ENCODE measurements around the gene ATG4D. TPM values are rescaled to one million over a fixed set of nuclear protein-coding genes. Genes with fewer than 3 reads are reported as not detected.
A peak's percentile ranks its signal among the peaks of the same experiment; 100 is the strongest.

ATG4D gene
- total RNA-seq, 1 experiment from 2014 or later = 59.4 TPM

DNA sequence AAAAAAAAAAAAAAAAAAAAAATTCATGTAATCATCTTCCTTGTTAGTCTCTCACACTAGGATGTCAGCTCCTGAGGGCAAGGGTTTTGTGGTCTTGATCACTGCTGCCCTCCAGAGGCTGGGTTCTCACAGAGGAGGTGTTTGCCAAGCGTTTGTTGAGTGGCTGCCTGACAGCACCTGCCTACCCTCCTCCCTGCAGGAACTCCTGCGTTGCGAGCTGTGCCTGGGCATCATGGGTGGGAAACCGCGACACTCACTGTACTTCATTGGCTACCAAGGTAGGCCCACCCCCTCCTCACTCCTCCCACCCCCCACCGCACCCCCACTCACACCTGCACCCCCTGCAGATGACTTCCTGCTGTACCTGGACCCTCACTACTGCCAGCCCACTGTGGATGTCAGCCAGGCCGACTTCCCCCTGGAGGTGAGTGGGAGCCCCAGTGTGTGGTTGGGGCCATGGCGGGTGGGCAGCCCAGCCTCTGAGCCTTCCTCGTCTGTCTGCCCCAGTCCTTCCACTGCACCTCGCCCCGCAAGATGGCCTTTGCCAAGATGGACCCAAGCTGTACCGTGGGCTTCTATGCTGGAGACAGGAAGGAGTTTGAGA is 8.1 kb downstream of the ATG4D start:
- peak; percentile 41 for DNase-seq (ENCODE audit: low spot score)
- no peaks in the 10 kb centered on the region for H3K9me3 Mint-ChIP-seq
- peak; percentile 38 for ATAC-seq
- ChIA-PET POLR2A (interaction anchor here (0.6 to 1.5 kb wide), 3 partner anchors 13 to 93 kb away, joined by 3 to 8 read pairs (median 3); no protein-coding TSS in a partner anchor), CTCF (interaction anchor here (0.6 to 3.7 kb wide), 18 partner anchors 10 to 149 kb away, joined by 3 to 27 read pairs (median 5); partner anchors contain the start of genes ATG4D, QTRT1 and S1PR5)
- peaks cover 56% of the 10 kb centered on the region for H3K36me3 Mint-ChIP-seq
- TF ChIP-seq, protein P1, sequence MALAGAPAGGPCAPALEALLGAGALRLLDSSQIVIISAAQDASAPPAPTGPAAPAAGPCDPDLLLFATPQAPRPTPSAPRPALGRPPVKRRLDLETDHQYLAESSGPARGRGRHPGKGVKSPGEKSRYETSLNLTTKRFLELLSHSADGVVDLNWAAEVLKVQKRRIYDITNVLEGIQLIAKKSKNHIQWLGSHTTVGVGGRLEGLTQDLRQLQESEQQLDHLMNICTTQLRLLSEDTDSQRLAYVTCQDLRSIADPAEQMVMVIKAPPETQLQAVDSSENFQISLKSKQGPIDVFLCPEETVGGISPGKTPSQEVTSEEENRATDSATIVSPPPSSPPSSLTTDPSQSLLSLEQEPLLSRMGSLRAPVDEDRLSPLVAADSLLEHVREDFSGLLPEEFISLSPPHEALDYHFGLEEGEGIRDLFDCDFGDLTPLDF (CRISPR knock-in tag; IDR thresholded peaks at IDR 0.05) = no peak
- TF ChIP-seq, protein P2, sequence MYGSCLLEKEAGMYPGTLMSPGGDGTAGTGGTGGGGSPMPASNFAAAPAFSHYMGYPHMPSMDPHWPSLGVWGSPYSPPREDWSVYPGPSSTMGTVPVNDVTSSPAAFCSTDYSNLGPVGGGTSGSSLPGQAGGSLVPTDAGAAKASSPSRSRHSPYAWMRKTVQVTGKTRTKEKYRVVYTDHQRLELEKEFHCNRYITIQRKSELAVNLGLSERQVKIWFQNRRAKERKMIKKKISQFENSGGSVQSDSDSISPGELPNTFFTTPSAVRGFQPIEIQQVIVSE (CRISPR knock-in tag; IDR thresholded peaks at IDR 0.05; ENCODE audit: borderline replicate concordance) = no peak
- no peak for TF ChIP-seq IRF2 (CRISPR knock-in tag; IDR thresholded peaks at IDR 0.05; ENCODE audit: borderline replicate concordance, low read depth)
- no peaks in the 10 kb centered on the region for H3K27me3 Mint-ChIP-seq (ENCODE audit: low read depth)
- H3K4me1 Mint-ChIP-seq = no peaks in the 10 kb centered on the region
- no peak overlapping the region for H3K4me3 Mint-ChIP-seq
- H3K27ac Mint-ChIP-seq = no peak overlapping the region

DNA sequence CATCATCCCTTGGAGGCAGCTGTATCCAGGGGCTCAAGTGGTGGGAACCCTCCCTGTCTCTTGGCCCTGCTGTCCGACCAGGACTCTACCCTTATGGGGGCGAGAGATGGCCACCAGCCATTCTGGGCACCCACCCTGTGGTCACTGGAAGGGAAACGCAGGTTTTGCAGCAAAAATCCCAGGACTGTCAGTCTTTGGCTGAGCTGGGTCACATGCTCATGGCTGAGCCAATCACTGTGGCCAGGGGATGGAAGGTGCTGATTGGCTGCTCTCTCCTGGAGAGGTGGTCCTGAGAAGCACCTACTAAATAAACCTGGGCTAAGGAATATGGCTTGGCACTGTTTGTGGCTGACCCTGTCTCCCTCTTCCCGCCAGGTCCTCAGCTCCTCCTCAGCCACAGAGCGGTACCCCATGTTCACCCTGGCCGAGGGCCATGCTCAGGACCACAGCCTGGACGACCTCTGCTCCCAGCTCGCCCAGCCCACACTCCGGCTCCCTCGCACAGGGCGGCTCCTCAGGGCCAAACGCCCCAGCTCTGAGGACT is 8.9 kb downstream of the ATG4D start:
- no peak overlapping the region for H3K27ac Mint-ChIP-seq
- H3K9me3 Mint-ChIP-seq = no peaks in the 10 kb centered on the region
- CTCF ChIA-PET = interaction anchor here (0.5 to 3.7 kb wide), 19 partner anchors 9 to 198 kb away, joined by 3 to 27 read pairs (median 5); partner anchors contain the start of genes ATG4D, KEAP1, QTRT1 and S1PR5
- DNase-seq (ENCODE audit: low spot score) (peak; percentile 50), ATAC-seq (peak; percentile 97)
- peaks cover 52% of the 10 kb centered on the region for H3K36me3 Mint-ChIP-seq
- H3K27me3 Mint-ChIP-seq (ENCODE audit: low read depth) = no peaks in the 10 kb centered on the region
- POLR2A ChIA-PET = interaction anchor here (0.6 to 1.5 kb wide), 4 partner anchors 14 to 92 kb away, joined by 3 to 6 read pairs (median 4); partner anchors contain the start of genes KRI1 and SLC44A2
- no peak overlapping the region for H3K4me3 Mint-ChIP-seq
- H3K4me1 Mint-ChIP-seq = no peaks in the 10 kb centered on the region
- no peak for TF ChIP-seq ZNF138 (CRISPR knock-in tag; conservative IDR thresholded peaks at IDR 0.05)
- no peak for TF ChIP-seq ATF1 (CRISPR knock-in tag; IDR thresholded peaks at IDR 0.05)
- no peak for TF ChIP-seq RORB (CRISPR knock-in tag; IDR thresholded peaks at IDR 0.05)
- TF ChIP-seq NFE2L1 (CRISPR knock-in tag; IDR thresholded peaks at IDR 0.05) = no peak
- TF ChIP-seq PRRX2 (CRISPR knock-in tag; IDR thresholded peaks at IDR 0.05) = peak; percentile 5; the same call in 1 of the 2 replicates
- TF ChIP-seq, protein P3, sequence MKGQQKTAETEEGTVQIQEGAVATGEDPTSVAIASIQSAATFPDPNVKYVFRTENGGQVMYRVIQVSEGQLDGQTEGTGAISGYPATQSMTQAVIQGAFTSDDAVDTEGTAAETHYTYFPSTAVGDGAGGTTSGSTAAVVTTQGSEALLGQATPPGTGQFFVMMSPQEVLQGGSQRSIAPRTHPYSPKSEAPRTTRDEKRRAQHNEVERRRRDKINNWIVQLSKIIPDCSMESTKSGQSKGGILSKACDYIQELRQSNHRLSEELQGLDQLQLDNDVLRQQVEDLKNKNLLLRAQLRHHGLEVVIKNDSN (CRISPR knock-in tag; IDR thresholded peaks at IDR 0.05) = peak; percentile 90
- no peak for TF ChIP-seq ZNF416 (CRISPR knock-in tag; IDR thresholded peaks at IDR 0.05)
- TF ChIP-seq, protein P4, sequence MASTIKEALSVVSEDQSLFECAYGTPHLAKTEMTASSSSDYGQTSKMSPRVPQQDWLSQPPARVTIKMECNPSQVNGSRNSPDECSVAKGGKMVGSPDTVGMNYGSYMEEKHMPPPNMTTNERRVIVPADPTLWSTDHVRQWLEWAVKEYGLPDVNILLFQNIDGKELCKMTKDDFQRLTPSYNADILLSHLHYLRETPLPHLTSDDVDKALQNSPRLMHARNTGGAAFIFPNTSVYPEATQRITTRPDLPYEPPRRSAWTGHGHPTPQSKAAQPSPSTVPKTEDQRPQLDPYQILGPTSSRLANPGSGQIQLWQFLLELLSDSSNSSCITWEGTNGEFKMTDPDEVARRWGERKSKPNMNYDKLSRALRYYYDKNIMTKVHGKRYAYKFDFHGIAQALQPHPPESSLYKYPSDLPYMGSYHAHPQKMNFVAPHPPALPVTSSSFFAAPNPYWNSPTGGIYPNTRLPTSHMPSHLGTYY (CRISPR knock-in tag; IDR thresholded peaks at IDR 0.05) = no peak
- TF ChIP-seq, protein P5, sequence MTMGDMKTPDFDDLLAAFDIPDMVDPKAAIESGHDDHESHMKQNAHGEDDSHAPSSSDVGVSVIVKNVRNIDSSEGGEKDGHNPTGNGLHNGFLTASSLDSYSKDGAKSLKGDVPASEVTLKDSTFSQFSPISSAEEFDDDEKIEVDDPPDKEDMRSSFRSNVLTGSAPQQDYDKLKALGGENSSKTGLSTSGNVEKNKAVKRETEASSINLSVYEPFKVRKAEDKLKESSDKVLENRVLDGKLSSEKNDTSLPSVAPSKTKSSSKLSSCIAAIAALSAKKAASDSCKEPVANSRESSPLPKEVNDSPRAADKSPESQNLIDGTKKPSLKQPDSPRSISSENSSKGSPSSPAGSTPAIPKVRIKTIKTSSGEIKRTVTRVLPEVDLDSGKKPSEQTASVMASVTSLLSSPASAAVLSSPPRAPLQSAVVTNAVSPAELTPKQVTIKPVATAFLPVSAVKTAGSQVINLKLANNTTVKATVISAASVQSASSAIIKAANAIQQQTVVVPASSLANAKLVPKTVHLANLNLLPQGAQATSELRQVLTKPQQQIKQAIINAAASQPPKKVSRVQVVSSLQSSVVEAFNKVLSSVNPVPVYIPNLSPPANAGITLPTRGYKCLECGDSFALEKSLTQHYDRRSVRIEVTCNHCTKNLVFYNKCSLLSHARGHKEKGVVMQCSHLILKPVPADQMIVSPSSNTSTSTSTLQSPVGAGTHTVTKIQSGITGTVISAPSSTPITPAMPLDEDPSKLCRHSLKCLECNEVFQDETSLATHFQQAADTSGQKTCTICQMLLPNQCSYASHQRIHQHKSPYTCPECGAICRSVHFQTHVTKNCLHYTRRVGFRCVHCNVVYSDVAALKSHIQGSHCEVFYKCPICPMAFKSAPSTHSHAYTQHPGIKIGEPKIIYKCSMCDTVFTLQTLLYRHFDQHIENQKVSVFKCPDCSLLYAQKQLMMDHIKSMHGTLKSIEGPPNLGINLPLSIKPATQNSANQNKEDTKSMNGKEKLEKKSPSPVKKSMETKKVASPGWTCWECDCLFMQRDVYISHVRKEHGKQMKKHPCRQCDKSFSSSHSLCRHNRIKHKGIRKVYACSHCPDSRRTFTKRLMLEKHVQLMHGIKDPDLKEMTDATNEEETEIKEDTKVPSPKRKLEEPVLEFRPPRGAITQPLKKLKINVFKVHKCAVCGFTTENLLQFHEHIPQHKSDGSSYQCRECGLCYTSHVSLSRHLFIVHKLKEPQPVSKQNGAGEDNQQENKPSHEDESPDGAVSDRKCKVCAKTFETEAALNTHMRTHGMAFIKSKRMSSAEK (CRISPR knock-in tag; IDR thresholded peaks at IDR 0.05; ENCODE audit: borderline replicate concordance) = 0 out of 2 replicates have a peak, but pooled peaks have one; percentile 24
- TF ChIP-seq ZNF219 (CRISPR knock-in tag; IDR thresholded peaks at IDR 0.05; ENCODE audit: borderline replicate concordance) = no peak
- TF ChIP-seq NR1H2 (CRISPR knock-in tag; IDR thresholded peaks at IDR 0.05) = no peak
- TF ChIP-seq TCF7 (CRISPR knock-in tag; IDR thresholded peaks at IDR 0.05; ENCODE audit: low read depth) = no peak
- TF ChIP-seq FOXK1 (CRISPR knock-in tag; IDR thresholded peaks at IDR 0.05) = 0 out of 2 replicates have a peak, but pooled peaks have one; percentile 21
- TF ChIP-seq, protein P6, sequence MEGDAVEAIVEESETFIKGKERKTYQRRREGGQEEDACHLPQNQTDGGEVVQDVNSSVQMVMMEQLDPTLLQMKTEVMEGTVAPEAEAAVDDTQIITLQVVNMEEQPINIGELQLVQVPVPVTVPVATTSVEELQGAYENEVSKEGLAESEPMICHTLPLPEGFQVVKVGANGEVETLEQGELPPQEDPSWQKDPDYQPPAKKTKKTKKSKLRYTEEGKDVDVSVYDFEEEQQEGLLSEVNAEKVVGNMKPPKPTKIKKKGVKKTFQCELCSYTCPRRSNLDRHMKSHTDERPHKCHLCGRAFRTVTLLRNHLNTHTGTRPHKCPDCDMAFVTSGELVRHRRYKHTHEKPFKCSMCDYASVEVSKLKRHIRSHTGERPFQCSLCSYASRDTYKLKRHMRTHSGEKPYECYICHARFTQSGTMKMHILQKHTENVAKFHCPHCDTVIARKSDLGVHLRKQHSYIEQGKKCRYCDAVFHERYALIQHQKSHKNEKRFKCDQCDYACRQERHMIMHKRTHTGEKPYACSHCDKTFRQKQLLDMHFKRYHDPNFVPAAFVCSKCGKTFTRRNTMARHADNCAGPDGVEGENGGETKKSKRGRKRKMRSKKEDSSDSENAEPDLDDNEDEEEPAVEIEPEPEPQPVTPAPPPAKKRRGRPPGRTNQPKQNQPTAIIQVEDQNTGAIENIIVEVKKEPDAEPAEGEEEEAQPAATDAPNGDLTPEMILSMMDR (IDR thresholded peaks at IDR 0.05) = no peak
- 0 out of 2 replicates have a peak, but pooled peaks have one; percentile 28 for TF ChIP-seq SP1 (CRISPR knock-in tag; conservative IDR thresholded peaks at IDR 0.05)
- TF ChIP-seq TEAD1 (CRISPR knock-in tag; IDR thresholded peaks at IDR 0.05) = 0 out of 2 replicates have a peak, but pooled peaks have one; percentile 6
- TF ChIP-seq EMX1 (CRISPR knock-in tag; IDR thresholded peaks at IDR 0.05) = no peak
- TF ChIP-seq, protein P1 (CRISPR knock-in tag; IDR thresholded peaks at IDR 0.05) = no peak
- TF ChIP-seq NFYB (CRISPR knock-in tag; conservative IDR thresholded peaks at IDR 0.05; ENCODE audit: low read depth) = peak; percentile 88
- TF ChIP-seq IRF2 (CRISPR knock-in tag; IDR thresholded peaks at IDR 0.05; ENCODE audit: borderline replicate concordance, low read depth) = no peak
